ENCODE measurements around the gene ABCF1.

The ABCF1 gene

DNA sequence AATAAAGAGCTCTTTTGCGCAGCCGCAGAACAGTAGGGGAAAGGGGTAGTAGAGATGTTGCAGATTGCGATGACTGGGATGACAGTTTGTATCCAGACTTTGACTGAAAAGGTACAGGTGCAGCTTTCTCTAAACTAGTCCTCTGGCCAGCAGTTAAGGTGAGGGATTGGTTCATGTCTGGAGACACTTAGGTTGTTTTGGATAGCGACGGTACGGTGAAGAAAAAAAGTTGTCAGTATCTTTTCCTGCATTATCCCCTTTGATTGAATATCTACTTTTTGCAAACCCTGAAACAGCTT, 13.6 kb upstream of the ABCF1 start:
- DNase-seq (ENCODE audit: low spot score): no peak

GRCh38 chr6:30560930-30561329, 10.3 kb upstream of the ABCF1 start:
- no peak for DNase-seq (ENCODE audit: low spot score)

- no peak for DNase-seq (ENCODE audit: low spot score)
Observed at GRCh38 chr6:30562470-30563425, 8.5 kb upstream of the ABCF1 start.

GRCh38 chr6:30564114-30564513, 7.1 kb upstream of the ABCF1 start:
- no peak for DNase-seq (ENCODE audit: low spot score)

DNA sequence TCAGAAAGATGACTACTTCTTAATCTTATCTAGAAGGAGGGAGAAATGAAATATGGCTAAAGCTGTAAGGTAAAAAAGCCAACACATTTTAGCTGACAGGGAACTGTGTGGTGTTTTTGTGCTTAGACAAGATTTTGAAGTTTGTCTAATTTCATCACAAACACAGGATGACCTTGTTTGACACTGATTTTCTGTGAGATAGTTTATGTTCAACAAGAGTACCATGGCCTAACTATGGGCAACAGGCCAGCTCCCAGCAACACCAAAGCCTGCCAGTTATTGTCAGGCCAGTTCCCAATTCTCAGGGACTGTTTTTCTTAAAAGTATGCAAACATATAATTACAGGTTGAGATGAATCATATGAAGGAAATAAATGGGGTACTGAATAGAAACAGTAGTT, 5.5 kb upstream of the ABCF1 start:
- no peak for DNase-seq (ENCODE audit: low spot score)

GRCh38 chr6:30568245-30568644, 3.0 kb upstream of the ABCF1 start:
- no peak for DNase-seq (ENCODE audit: low spot score)

DNA sequence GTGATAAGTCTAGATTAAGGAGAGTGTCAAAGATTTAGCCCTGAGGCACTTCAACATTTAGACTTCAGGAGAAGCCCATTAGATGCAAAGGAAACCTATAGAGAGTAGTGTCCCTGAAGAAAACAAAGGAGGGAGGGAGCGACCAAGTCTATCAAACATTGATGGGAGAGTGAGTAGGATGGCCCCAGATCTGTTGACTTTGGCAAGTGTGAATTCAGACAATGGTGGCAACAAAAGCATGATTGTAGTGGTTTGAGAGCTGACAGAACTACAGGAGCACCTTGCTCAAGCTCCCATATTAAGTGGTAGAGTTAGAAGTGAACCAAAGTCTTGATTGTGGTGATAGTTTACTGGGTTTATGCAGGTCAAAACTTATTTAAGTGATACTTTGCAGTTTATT, 979 bp upstream of the ABCF1 start:
- no peak for DNase-seq (ENCODE audit: low spot score)

- no peak for DNase-seq (ENCODE audit: low spot score)
Observed at GRCh38 chr6:30570740-30571074, 535 bp upstream of the ABCF1 start.

GRCh38 chr6:30571762-30572082, 480 bp downstream of the ABCF1 start:
- DNase-seq (ENCODE audit: low spot score): peak; percentile 11

DNA sequence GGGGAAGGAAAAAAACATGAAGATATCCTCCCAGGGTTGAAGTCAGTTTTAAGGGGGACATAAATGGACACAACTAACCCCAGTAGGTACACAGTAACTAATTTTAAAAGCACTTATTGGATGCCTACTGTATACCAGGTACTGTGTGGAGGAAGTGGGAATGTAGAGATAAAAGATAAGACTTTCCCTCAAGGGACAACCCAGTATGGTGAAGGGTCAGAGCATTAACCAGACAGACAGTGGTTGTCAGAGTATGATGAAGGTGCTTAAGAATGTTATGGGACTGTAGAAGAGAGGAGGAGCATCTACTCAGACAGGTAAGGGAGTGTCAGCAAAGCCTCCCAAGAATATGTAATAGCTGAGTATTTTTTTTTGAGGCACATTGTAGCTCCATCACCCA, 906 bp downstream of the ABCF1 start:
- DNase-seq (ENCODE audit: low spot score): no peak

DNA sequence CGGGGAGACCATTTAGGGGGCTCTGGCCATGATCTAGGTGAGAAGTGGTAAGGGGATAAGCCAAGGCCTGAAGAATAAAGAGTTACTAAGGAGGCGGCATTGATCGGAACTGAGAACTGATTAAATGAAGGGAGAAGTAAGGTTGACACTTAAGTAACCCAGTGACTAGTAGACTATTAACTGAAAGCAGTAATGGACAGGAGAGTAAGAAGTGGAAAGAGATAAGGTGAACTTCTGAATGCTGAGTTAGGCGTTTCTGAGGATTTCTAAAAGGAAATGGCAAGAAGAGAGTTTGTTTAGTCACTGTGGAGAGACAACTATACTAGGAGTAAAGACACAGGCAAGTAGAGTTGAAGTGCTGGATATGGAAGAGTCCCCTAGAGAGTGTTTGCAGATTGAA, 1.9 kb downstream of the ABCF1 start:
- DNase-seq (ENCODE audit: low spot score): no peak

- DNase-seq (ENCODE audit: low spot score): no peak
Observed at GRCh38 chr6:30578051-30578450, 6.8 kb downstream of the ABCF1 start.

GRCh38 chr6:30583921-30584320, 12.7 kb downstream of the ABCF1 start:
- no peak for DNase-seq (ENCODE audit: low spot score)

DNA sequence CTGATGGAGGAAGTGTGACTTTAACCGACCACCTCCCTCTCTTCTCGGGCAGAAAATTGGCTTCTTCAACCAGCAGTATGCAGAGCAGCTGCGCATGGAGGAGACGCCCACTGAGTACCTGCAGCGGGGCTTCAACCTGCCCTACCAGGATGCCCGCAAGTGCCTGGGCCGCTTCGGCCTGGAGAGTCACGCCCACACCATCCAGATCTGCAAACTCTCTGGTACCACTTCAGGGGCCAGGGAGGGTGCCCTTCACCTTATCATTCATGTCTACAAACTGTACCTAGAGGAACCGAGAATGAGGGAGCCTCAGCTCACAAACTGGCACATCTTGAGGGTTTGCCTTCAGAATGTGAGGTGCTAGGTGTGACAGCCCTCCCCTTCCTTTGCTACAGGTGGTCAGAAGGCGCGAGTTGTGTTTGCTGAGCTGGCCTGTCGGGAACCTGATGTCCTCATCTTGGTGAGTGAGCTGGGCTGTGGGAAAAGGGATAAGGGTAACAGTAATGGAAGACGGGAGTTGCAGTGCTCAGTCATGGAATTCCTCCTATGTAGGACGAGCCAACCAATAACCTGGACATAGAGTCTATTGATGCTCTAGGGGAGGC, 18.6 kb downstream of the ABCF1 start:
- no peak for DNase-seq (ENCODE audit: low spot score)

DNA sequence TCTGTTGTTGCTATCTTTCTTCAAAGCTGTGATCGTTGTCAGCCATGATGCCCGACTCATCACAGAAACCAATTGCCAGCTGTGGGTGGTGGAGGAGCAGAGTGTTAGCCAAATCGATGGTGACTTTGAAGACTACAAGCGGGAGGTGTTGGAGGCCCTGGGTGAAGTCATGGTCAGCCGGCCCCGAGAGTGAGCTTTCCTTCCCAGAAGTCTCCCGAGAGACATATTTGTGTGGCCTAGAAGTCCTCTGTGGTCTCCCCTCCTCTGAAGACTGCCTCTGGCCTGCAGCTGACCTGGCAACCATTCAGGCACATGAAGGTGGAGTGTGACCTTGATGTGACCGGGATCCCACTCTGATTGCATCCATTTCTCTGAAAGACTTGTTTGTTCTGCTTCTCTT, 19.3 kb downstream of the ABCF1 start:
- no peak for DNase-seq (ENCODE audit: low spot score)

DNA sequence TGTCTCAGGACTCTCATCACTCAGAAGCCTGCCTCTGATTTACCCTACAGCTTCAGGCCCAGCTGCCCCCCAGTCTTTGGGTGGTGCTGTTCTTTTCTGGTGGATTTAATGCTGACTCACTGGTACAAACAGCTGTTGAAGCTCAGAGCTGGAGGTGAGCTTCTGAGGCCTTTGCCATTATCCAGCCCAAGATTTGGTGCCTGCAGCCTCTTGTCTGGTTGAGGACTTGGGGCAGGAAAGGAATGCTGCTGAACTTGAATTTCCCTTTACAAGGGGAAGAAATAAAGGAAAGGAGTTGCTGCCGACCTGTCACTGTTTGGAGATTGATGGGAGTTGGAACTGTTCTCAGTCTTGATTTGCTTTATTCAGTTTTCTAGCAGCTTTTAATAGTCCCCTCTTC, 19.8 kb downstream of the ABCF1 start:
- DNase-seq (ENCODE audit: low spot score): no peak

DNA sequence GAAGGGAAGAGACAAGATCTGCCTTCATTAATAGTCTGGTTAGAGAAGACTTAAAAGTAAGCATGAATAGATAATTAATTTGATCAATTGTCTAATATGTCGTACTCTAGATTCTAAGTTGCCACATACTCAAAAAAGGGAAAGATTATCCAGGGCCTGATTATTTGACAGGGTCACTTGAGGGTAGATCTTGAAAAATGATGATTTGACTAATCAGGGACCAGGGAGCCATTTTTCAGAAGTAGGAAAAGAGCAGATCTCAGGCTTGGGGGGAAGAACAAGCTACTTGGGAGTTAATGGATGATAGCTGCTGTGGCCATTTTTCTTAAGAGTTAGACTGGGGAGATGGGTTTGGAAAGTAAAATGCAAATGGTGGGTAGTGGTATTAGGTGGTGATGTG, 21.0 kb downstream of the ABCF1 start:
- DNase-seq (ENCODE audit: low spot score): no peak

DNA sequence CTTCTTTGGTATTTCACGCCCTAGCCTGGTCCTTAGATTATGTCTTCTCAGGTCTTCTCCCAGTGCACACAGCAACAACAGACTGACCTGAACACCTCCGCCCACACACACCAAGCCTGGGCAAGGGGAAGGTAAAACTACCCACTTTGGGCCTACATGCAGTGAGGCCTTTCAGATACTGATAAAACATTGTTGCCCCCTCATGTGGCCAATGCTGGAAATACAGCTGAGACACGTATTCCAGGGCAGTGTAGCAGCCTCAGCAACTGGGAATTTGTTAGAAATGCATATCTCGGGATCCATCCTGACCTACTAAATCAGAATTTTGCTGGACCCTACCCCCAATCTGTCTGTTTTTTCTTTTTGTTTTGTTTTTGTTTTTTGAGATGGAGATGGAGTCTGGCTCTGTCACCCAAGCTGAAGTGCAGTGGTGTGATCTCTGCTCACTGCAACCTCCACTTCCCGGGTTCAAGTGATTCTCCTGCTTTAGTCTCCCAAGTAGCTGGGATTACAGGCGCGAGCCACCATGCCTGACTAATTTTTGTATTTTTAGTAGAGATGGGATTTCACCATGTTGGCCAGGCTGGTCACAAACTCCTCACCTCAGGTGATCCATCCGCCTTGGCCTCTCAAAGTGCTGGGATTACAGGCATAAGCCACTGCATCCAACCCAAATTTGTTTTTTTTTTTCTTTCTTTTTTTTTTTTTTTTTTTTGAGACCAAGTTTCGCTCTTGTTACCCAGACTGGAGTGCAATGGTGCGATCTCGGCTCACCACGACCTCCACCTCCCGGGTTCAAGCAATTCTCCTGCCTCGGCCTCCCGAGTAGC, 26.3 kb downstream of the ABCF1 start:
- DNase-seq (ENCODE audit: low spot score): peak; percentile 69

DNA sequence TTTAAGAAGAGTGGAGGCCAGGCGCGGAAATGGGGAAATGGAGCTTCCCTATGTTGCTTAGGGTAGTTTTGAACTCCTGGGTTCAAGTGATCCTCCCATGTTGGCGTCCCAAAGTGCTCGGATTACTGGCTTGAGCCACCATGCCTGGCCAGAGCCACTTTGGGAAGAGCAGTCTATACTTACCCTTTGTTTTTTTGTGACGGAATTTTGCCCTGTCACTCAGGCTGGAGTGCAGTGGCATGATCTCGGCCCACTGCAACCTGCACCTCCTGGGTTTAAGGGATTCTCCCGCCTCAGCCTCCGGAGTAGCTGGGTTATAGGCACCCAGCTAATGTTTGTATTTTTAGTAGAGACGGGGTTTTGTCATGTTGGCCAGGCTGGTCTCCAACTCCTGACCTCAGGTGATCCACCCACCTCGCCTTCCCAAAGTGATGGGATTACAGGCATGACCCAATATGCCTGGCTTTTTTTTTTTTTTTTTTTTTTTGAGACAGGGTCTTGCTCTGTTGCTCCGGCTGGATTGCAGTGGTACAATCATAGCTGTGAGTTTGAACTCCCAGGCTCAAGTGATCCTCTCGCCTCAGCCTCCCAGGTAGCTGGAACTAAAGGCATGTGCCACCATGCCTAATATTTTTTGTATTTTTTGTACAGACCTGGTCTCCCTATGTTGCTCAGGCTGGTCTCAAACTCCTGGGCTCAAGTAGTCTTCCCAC, 27.8 kb downstream of the ABCF1 start:
- DNase-seq (ENCODE audit: low spot score): no peak

GRCh38 chr6:30599625-30600324, 28.5 kb downstream of the ABCF1 start:
- no peak for DNase-seq (ENCODE audit: low spot score)

GRCh38 chr6:30600451-30600961, 29.3 kb downstream of the ABCF1 start:
- no peak for DNase-seq (ENCODE audit: low spot score)

GRCh38 chr6:30601436-30601814, 30.2 kb downstream of the ABCF1 start:
- DNase-seq (ENCODE audit: low spot score): no peak

Measured in pons (tissue), 1 donor.